AG04450 (cell line): ENCODE measurements around the gene C2CD4D. TPM values are rescaled to one million over a fixed set of nuclear protein-coding genes. Genes with fewer than 3 reads are reported as not detected.

Experiments
- CTCF ChIA-PET: fragments of 300-600, 350-600 bp; formaldehyde crosslinking; extraction: SDS; loops from one replicate; lab custom pipeline; 2022; ENCODE audit warnings: antibody characterized with exemption, inconsistent platforms; lab: Charles Lee
- POLR2A ChIA-PET: fragments of 350-600 bp; formaldehyde crosslinking; extraction: SDS; loops from one replicate; lab custom pipeline; 2021; ENCODE audit warnings: antibody characterized with exemption, inconsistent platforms; lab: Yijun Ruan, JAX
- DNase-seq: peaks from one replicate; pipeline ENCODE4 v3.0.0-alpha.2; 2011; ENCODE audit warnings: low read depth, low spot score
- H3K27ac ChIP-seq: one replicate; pipeline ENCODE4 v1.5.1; 2012; ENCODE audit warnings: low read depth, low read length, control low read depth
- H3K27me3 ChIP-seq: one replicate; pipeline ENCODE4 v1.6.0; 2012; ENCODE audit warnings: low read length; ENCODE audit not compliant: control insufficient read depth, insufficient read depth
- H3K4me3 ChIP-seq: 2 replicates; pipeline ENCODE4 v1.5.1; 2011; ENCODE audit warnings: mild to moderate bottlenecking, low read depth, low read length, control low read depth
- H3K9me3 ChIP-seq: 2 replicates; pipeline ENCODE4 v1.5.1; 2012; ENCODE audit warnings: low read length; ENCODE audit not compliant: control insufficient read depth, insufficient read depth
- polyA plus RNA-seq: library from polyadenylated mRNA; depleted of rRNA; stranded (reverse); fragments of >200 nt; gene quantifications from 2 replicates; pipeline ENCODE4 v1.2.3, GENCODE V29; 2011
- TF ChIP-seq, protein P1 (sequence below): IDR thresholded peaks from 2 replicates; pipeline ENCODE4 v1.5.1; 2011; ENCODE audit warnings: low read depth, low read length, control low read depth, inconsistent platforms

The C2CD4D gene
- polyA plus RNA-seq, 1 experiment: not detected

DNA sequence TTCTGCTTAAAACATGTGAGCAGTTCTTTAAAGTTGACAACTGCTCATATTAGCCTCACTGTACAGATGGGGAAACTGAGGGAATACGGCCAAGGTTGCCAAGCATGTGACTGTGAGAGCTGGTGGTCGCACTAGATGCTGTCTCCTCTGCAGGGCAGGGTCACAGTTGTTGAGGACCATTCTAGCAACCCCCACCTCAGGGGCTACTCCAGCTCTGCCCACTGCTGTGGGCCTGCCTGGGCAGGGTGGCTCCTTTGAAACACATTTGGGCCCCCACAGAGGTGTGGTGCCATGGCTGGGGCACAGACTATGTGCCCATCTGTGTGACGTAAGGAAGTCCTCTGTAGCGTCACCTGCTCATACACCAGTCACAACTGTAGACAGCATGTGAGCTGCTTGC lies 13.1 kb upstream of the C2CD4D start:
- ChIA-PET CTCF (interaction anchor here (0.8 to 1.0 kb wide), 2 partner anchors 29 to 149 kb away, joined by 3 to 4 read pairs; no protein-coding TSS in a partner anchor), POLR2A (no interaction called here)
- H3K27me3 ChIP-seq: peaks cover 54% of the 10 kb centered on the region
- no peaks in the 10 kb centered on the region for H3K9me3 ChIP-seq
- no peak overlapping the region for H3K27ac ChIP-seq
- no peak for DNase-seq
- H3K4me3 ChIP-seq: no peak overlapping the region
- TF ChIP-seq, protein P1, sequence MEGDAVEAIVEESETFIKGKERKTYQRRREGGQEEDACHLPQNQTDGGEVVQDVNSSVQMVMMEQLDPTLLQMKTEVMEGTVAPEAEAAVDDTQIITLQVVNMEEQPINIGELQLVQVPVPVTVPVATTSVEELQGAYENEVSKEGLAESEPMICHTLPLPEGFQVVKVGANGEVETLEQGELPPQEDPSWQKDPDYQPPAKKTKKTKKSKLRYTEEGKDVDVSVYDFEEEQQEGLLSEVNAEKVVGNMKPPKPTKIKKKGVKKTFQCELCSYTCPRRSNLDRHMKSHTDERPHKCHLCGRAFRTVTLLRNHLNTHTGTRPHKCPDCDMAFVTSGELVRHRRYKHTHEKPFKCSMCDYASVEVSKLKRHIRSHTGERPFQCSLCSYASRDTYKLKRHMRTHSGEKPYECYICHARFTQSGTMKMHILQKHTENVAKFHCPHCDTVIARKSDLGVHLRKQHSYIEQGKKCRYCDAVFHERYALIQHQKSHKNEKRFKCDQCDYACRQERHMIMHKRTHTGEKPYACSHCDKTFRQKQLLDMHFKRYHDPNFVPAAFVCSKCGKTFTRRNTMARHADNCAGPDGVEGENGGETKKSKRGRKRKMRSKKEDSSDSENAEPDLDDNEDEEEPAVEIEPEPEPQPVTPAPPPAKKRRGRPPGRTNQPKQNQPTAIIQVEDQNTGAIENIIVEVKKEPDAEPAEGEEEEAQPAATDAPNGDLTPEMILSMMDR: no peak

GRCh38 chr1:151851886-151852285 lies 12.3 kb upstream of the C2CD4D start:
- Histone ChIP-seq H3K4me3 (no peak overlapping the region), H3K9me3 (no peaks in the 10 kb centered on the region), H3K27ac (no peak overlapping the region), H3K27me3 (peaks cover 50% of the 10 kb centered on the region)
- TF ChIP-seq, protein P1: no peak
- DNase-seq: no peak
- ChIA-PET POLR2A (interaction anchor here (0.5 kb wide), 1 partner anchor 57 kb away, joined by 3 read pairs; the partner anchor contains the start of gene THEM4), CTCF (interaction anchor here (1.0 kb wide), 1 partner anchor 150 kb away, joined by 4 read pairs; no protein-coding TSS in a partner anchor)

DNA sequence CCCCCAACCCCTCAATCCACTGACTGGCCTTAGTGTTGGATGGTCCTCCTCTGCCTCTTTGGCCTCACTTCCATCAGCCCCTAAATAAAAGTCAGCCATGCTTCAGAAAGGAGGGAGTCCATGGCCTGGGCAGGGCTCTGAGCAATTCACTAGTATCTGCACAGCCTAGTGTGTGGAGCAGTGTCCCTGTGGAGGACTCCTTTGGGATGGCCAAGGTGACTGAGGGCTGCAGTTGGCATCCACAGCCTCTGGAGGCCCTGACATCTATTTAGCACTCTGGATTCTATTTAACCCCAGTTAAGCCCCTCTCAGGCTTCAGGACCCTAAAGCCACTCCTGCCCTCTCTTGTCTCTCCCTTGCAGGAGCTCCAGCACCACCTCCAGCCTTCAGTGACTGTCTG lies 10.3 kb upstream of the C2CD4D start:
- Histone ChIP-seq H3K27ac (no peak overlapping the region), H3K4me3 (no peak overlapping the region), H3K9me3 (no peaks in the 10 kb centered on the region), H3K27me3 (peaks cover 50% of the 10 kb centered on the region)
- CTCF ChIA-PET: no interaction called here
- POLR2A ChIA-PET: no interaction called here
- TF ChIP-seq, protein P1: no peak
- no peak for DNase-seq

- no peak overlapping the region for H3K4me3 ChIP-seq
- DNase-seq: no peak
Observed at GRCh38 chr1:151849126-151849525, 9.5 kb upstream of the C2CD4D start.

More at GRCh38 chr1:151849126-151849525, 9.5 kb upstream of the C2CD4D start:
- H3K27ac ChIP-seq: no peak overlapping the region
- peaks cover 57% of the 10 kb centered on the region for H3K27me3 ChIP-seq
- H3K9me3 ChIP-seq: no peaks in the 10 kb centered on the region
- POLR2A ChIA-PET: no interaction called here
- CTCF ChIA-PET: interaction anchor here (1.6 kb wide), 1 partner anchor 9 kb away, joined by 4 read pairs; no protein-coding TSS in a partner anchor
- TF ChIP-seq, protein P1: no peak
